BLaER1 treated with 17β-estradiol and CSF1 and Interleukin-3, amounts not matched to agents 10 nM and 100 nM (cell line): ENCODE measurements around the gene AP2A2.
"Not testable (repeated sequence)": the region's sequence is repeated elsewhere in the genome, so short reads cannot be mapped to it uniquely, and the experiment has no call there.

Experiments
- H3K27ac ChIP-seq, 11 experiments: shearing (Covaris generic); formaldehyde crosslinking; 2 replicates each; pipeline ENCODE4 v1.8.1; 2022
- H3K27me3 ChIP-seq, 11 experiments: shearing (Covaris generic); formaldehyde crosslinking; 2 replicates each; pipeline ENCODE4 v1.8.1; 2022
- H3K36me3 ChIP-seq, 11 experiments: shearing (Covaris generic); formaldehyde crosslinking; 2 replicates each; pipeline ENCODE4 v1.8.1; 2022
- H3K4me1 ChIP-seq, 10 experiments: shearing (Covaris generic); formaldehyde crosslinking; 2 replicates each; pipeline ENCODE4 v1.8.1; 2022
- H3K4me2 ChIP-seq, 11 experiments: shearing (Covaris generic); formaldehyde crosslinking; 2 replicates each; pipeline ENCODE4 v1.8.1; 2022
- H3K4me3 ChIP-seq, 10 experiments: shearing (Covaris generic); formaldehyde crosslinking; 2 replicates each; pipeline ENCODE4 v1.8.1; 2022
- H3K9ac ChIP-seq, 11 experiments: shearing (Covaris generic); formaldehyde crosslinking; 2 replicates each; pipeline ENCODE4 v1.8.1; 2022
- H3K9me3 ChIP-seq, 11 experiments: shearing (Covaris generic); formaldehyde crosslinking; replicated peaks in 1 of 11; 2 replicates each; pipeline ENCODE4 v1.8.1; 2022
- H4K20me1 ChIP-seq, 11 experiments: shearing (Covaris generic); formaldehyde crosslinking; 2 replicates each; pipeline ENCODE4 v1.8.1; 2022
- Cebpa-rat ChIP-seq, 11 experiments: shearing (Covaris generic); IDR thresholded peaks; 2 replicates each; pipeline ENCODE4 v1.8.1; 2022

AP2A2 gene

GRCh38 chr11:1013631-1013935 lies 87.9 kb downstream of the AP2A2 start:
- Histone ChIP-seq H3K36me3 (peaks cover 0 to 49% (median 16%) of the 10 kb centered on the region in 11 experiments; a peak in 20 of 22 replicates), H3K9ac (peak overlapping the region in 4 of 11 experiments; percentile 53 to 69 (median 65); a peak in 7 of 22 replicates), H3K27ac (peak overlapping the region in 4 of 11 experiments; percentile 48 to 82 (median 68); a peak in 7 of 22 replicates), H3K4me1 (peaks cover 71 to 93% (median 76%) of the 10 kb centered on the region in 10 experiments), H4K20me1 (peaks cover 5 to 100% (median 60%) of the 10 kb centered on the region in 11 experiments; a peak in 21 of 22 replicates), H3K27me3 (peaks cover 0 to 49% (median 0%) of the 10 kb centered on the region in 11 experiments; a peak in 8 of 22 replicates), H3K4me3 (peak overlapping the region in 3 of 10 experiments; percentile 26 to 38 (median 35); a peak in 4 of 20 replicates), H3K4me2 (peak overlapping the region; percentile 68 to 97 (median 87); a peak in 20 of 22 replicates), H3K9me3 (peaks cover 0 to 18% (median 15%) of the 10 kb centered on the region in 11 experiments; a peak in 14 of 22 replicates)
- no peak for TF ChIP-seq Cebpa-rat (IDR thresholded peaks at IDR 0.05)

- H3K9me3 ChIP-seq: peaks cover 0 to 18% (median 15%) of the 10 kb centered on the region in 11 experiments; a peak in 14 of 22 replicates
- H3K4me1 ChIP-seq: peaks cover 64 to 93% (median 72%) of the 10 kb centered on the region in 10 experiments
- H3K4me2 ChIP-seq: peak overlapping the region; percentile 68 to 97 (median 87); a peak in 20 of 22 replicates
- peak overlapping the region in 1 of 10 experiments; percentile 38; a peak in 1 of 20 replicates for H3K4me3 ChIP-seq
- peaks cover 8 to 100% (median 60%) of the 10 kb centered on the region in 11 experiments; a peak in 21 of 22 replicates for H4K20me1 ChIP-seq
- H3K27ac ChIP-seq: peak overlapping the region in 4 of 11 experiments; percentile 48 to 82 (median 68); a peak in 6 of 22 replicates
- peak overlapping the region in 4 of 11 experiments; percentile 53 to 69 (median 65); a peak in 8 of 22 replicates for H3K9ac ChIP-seq
- peaks cover 0 to 42% (median 16%) of the 10 kb centered on the region in 11 experiments; a peak in 20 of 22 replicates for H3K36me3 ChIP-seq
- TF ChIP-seq Cebpa-rat (IDR thresholded peaks at IDR 0.05): no peak
- peaks cover 0 to 42% (median 0%) of the 10 kb centered on the region in 11 experiments; a peak in 8 of 22 replicates for H3K27me3 ChIP-seq
These were observed 88.6 kb downstream of the AP2A2 start for GRCh38 chr11:1014276-1014675.

GRCh38 chr11:1015064-1015463 lies 89.4 kb downstream of the AP2A2 start:
- H3K4me1 ChIP-seq: peaks cover 60 to 93% (median 71%) of the 10 kb centered on the region in 10 experiments
- peaks cover 0 to 35% (median 16%) of the 10 kb centered on the region in 11 experiments; a peak in 20 of 22 replicates for H3K36me3 ChIP-seq
- H3K4me3 ChIP-seq: no peak overlapping the region; a peak in 1 of 20 replicates
- H3K9me3 ChIP-seq: peaks cover 0 to 18% (median 15%) of the 10 kb centered on the region in 11 experiments; a peak in 14 of 22 replicates
- peak overlapping the region in 2 of 11 experiments; percentile 3 to 66; a peak in 1 of 22 replicates for H3K9ac ChIP-seq
- H4K20me1 ChIP-seq: peaks cover 15 to 100% (median 58%) of the 10 kb centered on the region in 11 experiments; a peak in 20 of 22 replicates
- H3K27me3 ChIP-seq: peaks cover 0 to 34% (median 0%) of the 10 kb centered on the region in 11 experiments; a peak in 7 of 22 replicates
- no peak overlapping the region for H3K27ac ChIP-seq
- TF ChIP-seq Cebpa-rat (IDR thresholded peaks at IDR 0.05): no peak
- H3K4me2 ChIP-seq: peak overlapping the region; percentile 29 to 97 (median 87); a peak in 17 of 22 replicates

- peak overlapping the region in 9 of 11 experiments; percentile 29 to 97 (median 90); a peak in 16 of 22 replicates for H3K4me2 ChIP-seq
- peaks cover 51 to 93% (median 71%) of the 10 kb centered on the region in 10 experiments for H3K4me1 ChIP-seq
- peaks cover 0 to 25% (median 11%) of the 10 kb centered on the region in 11 experiments; a peak in 20 of 22 replicates for H3K36me3 ChIP-seq
- peak overlapping the region in 1 of 11 experiments; percentile 3; a peak in 1 of 22 replicates for H3K9ac ChIP-seq
- no peak overlapping the region for H3K4me3 ChIP-seq
- H4K20me1 ChIP-seq: peaks cover 20 to 100% (median 60%) of the 10 kb centered on the region in 11 experiments; a peak in 20 of 22 replicates
- no peak for TF ChIP-seq Cebpa-rat (IDR thresholded peaks at IDR 0.05)
- peaks cover 0 to 25% (median 0%) of the 10 kb centered on the region in 11 experiments; a peak in 7 of 22 replicates for H3K27me3 ChIP-seq
- H3K27ac ChIP-seq: no peak overlapping the region
- H3K9me3 ChIP-seq: peaks cover 0 to 18% (median 15%) of the 10 kb centered on the region in 11 experiments; a peak in 14 of 22 replicates
These were observed 90.3 kb downstream of the AP2A2 start for GRCh38 chr11:1015826-1016545.

GRCh38 chr11:1016610-1017126 lies 91.0 kb downstream of the AP2A2 start:
- Histone ChIP-seq H3K9me3 (peaks cover 0 to 18% (median 15%) of the 10 kb centered on the region in 11 experiments; a peak in 14 of 22 replicates), H4K20me1 (peaks cover 27 to 100% (median 60%) of the 10 kb centered on the region in 11 experiments; a peak in 20 of 22 replicates), H3K4me1 (peaks cover 44 to 93% (median 71%) of the 10 kb centered on the region in 10 experiments), H3K4me2 (peak overlapping the region in 4 of 11 experiments; percentile 38 to 97 (median 94); a peak in 6 of 22 replicates), H3K27me3 (peaks cover 0 to 18% (median 0%) of the 10 kb centered on the region in 11 experiments; a peak in 7 of 22 replicates), H3K36me3 (peaks cover 0 to 18% (median 9%) of the 10 kb centered on the region in 11 experiments; a peak in 15 of 22 replicates)
- not testable (repeated sequence) for H3K9ac ChIP-seq, H3K27ac ChIP-seq, H3K4me3 ChIP-seq

- no peak for TF ChIP-seq Cebpa-rat (IDR thresholded peaks at IDR 0.05)
- H4K20me1 ChIP-seq: peaks cover 27 to 92% (median 52%) of the 10 kb centered on the region in 11 experiments; a peak in 20 of 22 replicates
- H3K27ac ChIP-seq: no peak overlapping the region
- H3K9me3 ChIP-seq: peaks cover 0 to 18% (median 15%) of the 10 kb centered on the region in 11 experiments; a peak in 14 of 22 replicates
- H3K9ac ChIP-seq: no peak overlapping the region
- H3K4me2 ChIP-seq: no peak overlapping the region; a peak in 3 of 22 replicates
- H3K4me1 ChIP-seq: peaks cover 36 to 86% (median 64%) of the 10 kb centered on the region in 10 experiments
- no peak overlapping the region for H3K4me3 ChIP-seq
- peaks cover 0 to 16% (median 9%) of the 10 kb centered on the region in 11 experiments; a peak in 11 of 22 replicates for H3K36me3 ChIP-seq
- H3K27me3 ChIP-seq: peaks cover 0 to 10% (median 0%) of the 10 kb centered on the region in 11 experiments; a peak in 4 of 22 replicates
These were observed 91.8 kb downstream of the AP2A2 start for GRCh38 chr11:1017269-1018005.

GRCh38 chr11:1018091-1018490 lies 92.4 kb downstream of the AP2A2 start:
- Histone ChIP-seq H3K9ac (no peak overlapping the region), H3K36me3 (peaks cover 0 to 16% (median 9%) of the 10 kb centered on the region in 11 experiments; a peak in 11 of 22 replicates), H3K9me3 (peaks cover 0 to 18% (median 15%) of the 10 kb centered on the region in 11 experiments; a peak in 14 of 22 replicates), H3K4me2 (no peak overlapping the region; a peak in 1 of 22 replicates), H3K4me3 (no peak overlapping the region), H3K4me1 (peaks cover 30 to 79% (median 57%) of the 10 kb centered on the region in 10 experiments), H3K27ac (no peak overlapping the region), H4K20me1 (peaks cover 25 to 89% (median 45%) of the 10 kb centered on the region in 11 experiments; a peak in 19 of 22 replicates), H3K27me3 (peaks cover 0 to 4% (median 0%) of the 10 kb centered on the region in 11 experiments; a peak in 1 of 22 replicates)
- TF ChIP-seq Cebpa-rat (IDR thresholded peaks at IDR 0.05): no peak
